AG10803 (cell line): Measurements from ENCODE around the gene NAA38.
A peak's percentile ranks its signal among the peaks of the same experiment; 100 is the strongest.

Experiments
- DNase-seq: peaks from one replicate; pipeline ENCODE4 v3.0.0; 2010; ENCODE audit warnings: low read depth
- H3K4me3 ChIP-seq: 2 replicates; pipeline ENCODE4 v1.5.1; 2011; ENCODE audit warnings: mild to moderate bottlenecking, low read length, control low read depth
- TF ChIP-seq, protein P1 (sequence below): conservative IDR thresholded peaks from 2 replicates; pipeline ENCODE4 v1.5.1; 2011; ENCODE audit warnings: mild to moderate bottlenecking, low read length, control low read depth, inconsistent platforms

NAA38 gene

GRCh38 chr17:7838090-7839075, 19.0 kb downstream of the NAA38 start:
- peak; percentile 78 for DNase-seq
- TF ChIP-seq, protein P1, sequence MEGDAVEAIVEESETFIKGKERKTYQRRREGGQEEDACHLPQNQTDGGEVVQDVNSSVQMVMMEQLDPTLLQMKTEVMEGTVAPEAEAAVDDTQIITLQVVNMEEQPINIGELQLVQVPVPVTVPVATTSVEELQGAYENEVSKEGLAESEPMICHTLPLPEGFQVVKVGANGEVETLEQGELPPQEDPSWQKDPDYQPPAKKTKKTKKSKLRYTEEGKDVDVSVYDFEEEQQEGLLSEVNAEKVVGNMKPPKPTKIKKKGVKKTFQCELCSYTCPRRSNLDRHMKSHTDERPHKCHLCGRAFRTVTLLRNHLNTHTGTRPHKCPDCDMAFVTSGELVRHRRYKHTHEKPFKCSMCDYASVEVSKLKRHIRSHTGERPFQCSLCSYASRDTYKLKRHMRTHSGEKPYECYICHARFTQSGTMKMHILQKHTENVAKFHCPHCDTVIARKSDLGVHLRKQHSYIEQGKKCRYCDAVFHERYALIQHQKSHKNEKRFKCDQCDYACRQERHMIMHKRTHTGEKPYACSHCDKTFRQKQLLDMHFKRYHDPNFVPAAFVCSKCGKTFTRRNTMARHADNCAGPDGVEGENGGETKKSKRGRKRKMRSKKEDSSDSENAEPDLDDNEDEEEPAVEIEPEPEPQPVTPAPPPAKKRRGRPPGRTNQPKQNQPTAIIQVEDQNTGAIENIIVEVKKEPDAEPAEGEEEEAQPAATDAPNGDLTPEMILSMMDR = no peak
- H3K4me3 ChIP-seq = peak overlapping the region; percentile 90

DNA sequence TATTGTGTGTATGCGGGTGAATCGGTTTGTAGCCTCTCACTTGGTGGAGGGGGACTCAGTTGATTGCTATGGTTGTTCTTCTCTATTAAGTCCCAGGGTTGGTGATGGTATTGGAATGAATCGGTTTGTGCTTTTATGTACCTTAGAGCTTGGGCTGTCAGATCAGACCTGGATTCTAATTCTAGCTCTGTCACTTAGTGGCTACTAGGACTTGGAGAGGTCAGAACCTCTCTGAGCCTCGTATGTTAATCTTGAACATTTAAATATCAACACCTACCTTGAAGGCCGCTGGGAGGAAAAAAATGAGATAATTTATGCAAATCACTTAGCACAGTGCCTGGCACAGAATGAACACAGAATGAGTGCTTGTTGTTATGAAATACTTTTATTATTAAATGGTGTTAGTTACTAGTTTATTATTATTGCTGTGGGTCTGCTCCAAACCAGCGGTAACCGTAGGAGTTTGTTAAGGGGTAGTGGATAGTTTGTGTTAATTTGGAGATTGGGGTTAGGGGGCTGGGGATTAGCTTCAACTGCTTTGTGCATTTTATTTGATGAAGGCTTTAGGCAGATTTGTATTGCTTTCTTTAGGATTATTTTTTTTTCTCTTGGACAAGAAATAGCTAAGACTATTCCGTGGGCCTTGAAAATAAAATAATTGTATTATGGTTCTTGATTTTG, 19.8 kb downstream of the NAA38 start:
- TF ChIP-seq, protein P1 = no peak
- no peak for DNase-seq
- peak overlapping the region; percentile 90 for H3K4me3 ChIP-seq

DNA sequence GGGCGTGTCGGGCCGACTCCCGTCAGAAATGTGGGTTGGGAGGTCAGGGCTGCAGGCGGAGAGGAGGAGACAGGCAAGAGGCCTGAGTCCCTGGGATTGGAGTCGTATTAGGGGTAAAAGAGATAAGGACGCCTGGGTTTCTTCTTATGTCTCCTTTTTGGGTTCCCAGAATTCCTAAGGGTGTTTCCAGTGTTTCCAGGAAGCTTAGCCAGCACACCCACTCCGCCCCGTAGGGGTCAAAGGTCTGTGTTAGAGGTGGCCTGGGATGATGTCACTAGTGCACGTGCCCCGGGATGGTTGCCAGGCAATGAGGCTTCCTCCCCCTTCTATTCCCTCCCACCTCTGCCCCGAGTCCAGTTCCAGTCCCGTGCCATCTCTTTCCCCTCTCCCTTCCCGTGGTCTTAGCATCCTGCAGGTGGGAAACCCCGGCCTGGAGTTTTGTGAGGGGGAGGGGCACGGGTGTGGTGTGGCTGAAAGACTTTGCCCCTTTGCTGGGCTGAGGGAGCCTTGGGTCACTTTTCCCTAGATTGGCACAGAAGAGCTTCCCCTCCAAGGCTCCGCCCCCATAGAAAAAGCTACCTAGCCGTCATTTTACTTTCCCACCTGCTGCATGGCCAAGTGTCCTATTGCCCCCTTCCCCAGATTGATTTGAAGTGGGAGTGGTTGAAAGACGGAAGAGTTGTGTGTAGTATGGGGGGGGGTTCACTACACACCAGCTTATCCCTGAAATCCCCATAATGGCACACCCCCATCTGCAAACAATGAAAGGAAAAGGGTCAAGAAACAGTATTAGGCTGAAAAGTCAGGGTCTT, 20.6 kb downstream of the NAA38 start:
- TF ChIP-seq, protein P1 = no peak
- peak overlapping the region; percentile 90 for H3K4me3 ChIP-seq
- peak; percentile 88 for DNase-seq

DNA sequence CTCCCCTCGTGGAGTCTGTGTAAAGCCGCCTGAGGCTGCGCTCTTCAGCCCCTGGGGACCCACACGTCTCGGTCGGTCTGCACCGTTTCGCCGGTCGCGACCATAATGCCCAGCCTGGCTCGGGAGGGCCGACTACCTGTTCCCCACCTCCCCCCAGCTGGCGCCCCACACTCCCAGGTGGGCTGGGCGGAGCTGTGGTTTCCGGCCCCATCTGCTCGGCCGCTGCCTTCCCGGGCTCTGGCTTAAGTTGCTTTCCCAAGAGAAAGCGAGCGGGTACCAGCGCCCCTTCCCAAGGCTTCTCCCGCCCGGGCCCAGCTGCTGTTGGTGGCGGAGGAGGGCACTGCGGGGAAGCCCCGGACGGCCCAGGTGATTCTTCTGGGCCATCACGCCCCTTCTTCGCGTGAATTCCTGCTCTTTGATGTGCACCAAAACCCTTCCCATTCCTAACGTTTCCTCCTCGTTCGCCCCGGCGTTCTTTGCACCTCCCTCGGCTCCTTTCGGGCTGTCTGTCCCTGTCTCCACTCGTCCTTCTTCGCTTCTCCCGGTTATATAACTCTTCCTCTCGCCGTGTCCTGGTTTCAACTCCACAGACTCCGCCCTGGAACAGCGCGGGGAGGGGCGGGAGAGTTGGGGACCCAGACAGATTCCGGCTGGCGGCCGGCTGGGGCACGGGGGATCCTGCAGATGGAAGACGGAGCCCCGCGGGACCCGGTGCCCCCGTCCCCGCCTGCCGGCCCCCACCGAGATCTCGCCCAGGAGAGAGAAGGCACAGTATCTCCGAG, 21.4 kb downstream of the NAA38 start:
- peak; percentile 70 for DNase-seq
- TF ChIP-seq, protein P1 = no peak
- peak overlapping the region; percentile 90 for H3K4me3 ChIP-seq

GRCh38 chr17:7834957-7835813, 22.2 kb downstream of the NAA38 start:
- H3K4me3 ChIP-seq = peak overlapping the region; percentile 90
- TF ChIP-seq, protein P1 = peak; percentile 71
- peak; percentile 99 for DNase-seq
